Osteoblast (primary cell): Measurements from ENCODE around the gene CPA1. TPM values are rescaled to one million over a fixed set of nuclear protein-coding genes. Genes with fewer than 3 reads are reported as not detected.
A peak's percentile ranks its signal among the peaks of the same experiment; 100 is the strongest.

Experiments used
- DNase-seq: peaks from one replicate; pipeline ENCODE4 v3.0.0; 2011; ENCODE audit warnings: low spot score, mixed read lengths; ENCODE audit not compliant: insufficient read length; ENCODE audit errors: missing footprints
- H2AFZ ChIP-seq: 2 replicates; pipeline ENCODE4 v1.6.0; 2011; ENCODE audit warnings: mild to moderate bottlenecking, low read length
- H3K27ac ChIP-seq: 2 replicates; pipeline ENCODE4 v1.5.1; 2011; ENCODE audit warnings: mild to moderate bottlenecking, low read depth, low read length, moderate library complexity
- H3K27me3 ChIP-seq: 2 replicates; pipeline ENCODE4 v1.6.0; 2012; ENCODE audit warnings: mild to moderate bottlenecking, control low read depth, inconsistent platforms, low read length, moderate library complexity; ENCODE audit not compliant: insufficient read depth
- H3K36me3 ChIP-seq: 2 replicates; pipeline ENCODE4 v1.5.1; 2011; ENCODE audit warnings: mild to moderate bottlenecking, low read length, control low read depth, moderate library complexity; ENCODE audit not compliant: insufficient read depth
- H3K4me1 ChIP-seq: 2 replicates; pipeline ENCODE4 v1.5.1; 2011; ENCODE audit warnings: mild to moderate bottlenecking, low read length, control low read depth, moderate library complexity; ENCODE audit not compliant: insufficient read depth
- H3K4me2 ChIP-seq: 2 replicates; pipeline ENCODE4 v1.6.0; 2011; ENCODE audit warnings: mild to moderate bottlenecking, low read length; ENCODE audit not compliant: insufficient read depth
- H3K4me3 ChIP-seq: fragments of 200-600 bp; sonication (generic); 3 replicates; pipeline ENCODE4 v1.5.1; 2012; ENCODE audit warnings: mild to moderate bottlenecking, low read length, inconsistent platforms; ENCODE audit not compliant: insufficient read depth
- H3K79me2 ChIP-seq: 2 replicates; pipeline ENCODE4 v1.6.0; 2012; ENCODE audit warnings: mild to moderate bottlenecking, low read length, control low read depth, inconsistent platforms; ENCODE audit not compliant: insufficient read depth
- H3K9me3 ChIP-seq: 2 replicates; pipeline ENCODE4 v1.5.1; 2011; ENCODE audit warnings: low read depth, low read length, control low read depth
- H4K20me1 ChIP-seq: 2 replicates; pipeline ENCODE4 v1.6.0; 2012; ENCODE audit warnings: mild to moderate bottlenecking, low read length, control low read depth; ENCODE audit not compliant: insufficient read depth
- CTCF ChIP-seq: IDR thresholded peaks from 2 replicates; pipeline ENCODE4 v1.5.1; 2011; ENCODE audit warnings: mild to moderate bottlenecking, low read depth, low read length, moderate library complexity; ENCODE audit errors: extremely low read depth
- total RNA-seq: library from RNA; depleted of rRNA; stranded (reverse); fragments of >200 nt; gene quantifications from 2 replicates; pipeline ENCODE4 v1.2.3, GENCODE V29; 2012

CPA1 gene
- total RNA-seq, 1 donor = 1.1 TPM

GRCh38 chr7:130409712-130410072, 29.4 kb downstream of the CPA1 start:
- no peaks in the 10 kb centered on the region for H3K9me3 ChIP-seq
- no peaks in the 10 kb centered on the region for H3K79me2 ChIP-seq
- no peak overlapping the region for H3K27ac ChIP-seq
- no peaks in the 10 kb centered on the region for H3K36me3 ChIP-seq
- no peaks in the 10 kb centered on the region for H3K27me3 ChIP-seq
- peaks cover 10% of the 10 kb centered on the region for H3K4me1 ChIP-seq
- no peak for TF ChIP-seq CTCF
- DNase-seq = no peak
- H3K4me2 ChIP-seq = no peak overlapping the region
- no peak overlapping the region for H3K4me3 ChIP-seq
- H4K20me1 ChIP-seq = no peaks in the 10 kb centered on the region
- no peak overlapping the region for H2AFZ ChIP-seq

GRCh38 chr7:130410868-130411541, 30.7 kb downstream of the CPA1 start:
- Histone ChIP-seq H3K27ac (no peak overlapping the region), H3K4me1 (peaks cover 10% of the 10 kb centered on the region), H4K20me1 (no peaks in the 10 kb centered on the region), H3K9me3 (no peaks in the 10 kb centered on the region), H3K4me2 (no peak overlapping the region), H3K27me3 (no peaks in the 10 kb centered on the region), H3K36me3 (no peaks in the 10 kb centered on the region), H2AFZ (peak overlapping the region; percentile 19), H3K4me3 (no peak overlapping the region), H3K79me2 (no peaks in the 10 kb centered on the region)
- DNase-seq = no peak
- no peak for TF ChIP-seq CTCF

GRCh38 chr7:130413201-130413600, 32.9 kb downstream of the CPA1 start:
- H3K27ac ChIP-seq = no peak overlapping the region
- no peak overlapping the region for H3K4me2 ChIP-seq
- peaks cover 10% of the 10 kb centered on the region for H3K4me1 ChIP-seq
- no peaks in the 10 kb centered on the region for H4K20me1 ChIP-seq
- H2AFZ ChIP-seq = no peak overlapping the region
- no peaks in the 10 kb centered on the region for H3K79me2 ChIP-seq
- DNase-seq = no peak
- no peaks in the 10 kb centered on the region for H3K27me3 ChIP-seq
- H3K36me3 ChIP-seq = no peaks in the 10 kb centered on the region
- no peaks in the 10 kb centered on the region for H3K9me3 ChIP-seq
- H3K4me3 ChIP-seq = no peak overlapping the region
- no peak for TF ChIP-seq CTCF

- Histone ChIP-seq H3K27me3 (no peaks in the 10 kb centered on the region), H3K27ac (no peak overlapping the region), H3K4me3 (no peak overlapping the region), H3K79me2 (no peaks in the 10 kb centered on the region), H3K36me3 (no peaks in the 10 kb centered on the region), H4K20me1 (no peaks in the 10 kb centered on the region), H2AFZ (no peak overlapping the region), H3K9me3 (no peaks in the 10 kb centered on the region), H3K4me1 (no peaks in the 10 kb centered on the region), H3K4me2 (no peak overlapping the region)
- DNase-seq = no peak
- no peak for TF ChIP-seq CTCF
Observed at GRCh38 chr7:130415006-130415405, 34.7 kb downstream of the CPA1 start.
